ENCODE results near the gene CHMP5. TPM values are rescaled to one million over a fixed set of nuclear protein-coding genes. Genes with fewer than 3 reads are reported as not detected.

CHMP5 gene
- polyA plus RNA-seq, 1 donor from 2014 or later: 286 TPM

DNA sequence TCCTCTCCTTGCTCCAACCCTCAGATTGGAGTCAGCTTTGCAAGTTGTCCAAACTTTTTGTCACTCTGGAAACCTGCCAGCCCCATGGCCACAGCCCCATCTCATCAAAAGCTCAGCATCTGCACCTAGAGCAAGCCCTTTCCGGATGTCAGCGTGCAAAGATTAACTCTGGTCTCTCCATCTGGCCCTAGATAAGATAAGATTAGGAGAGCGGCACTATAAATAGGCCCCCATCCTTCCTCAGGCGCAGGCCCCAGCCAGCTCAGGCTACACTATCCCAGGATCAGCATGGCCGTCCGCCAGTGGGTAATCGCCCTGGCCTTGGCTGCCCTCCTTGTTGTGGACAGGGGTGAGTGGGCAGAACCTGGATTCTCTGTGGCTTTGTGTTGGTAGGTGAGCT, 24.9 kb upstream of the CHMP5 start, which contains the start of gene SPINK4:
Gene SPINK4, plus strand, starts transcription at position 247 of the 400 bp plus-strand sequence. Its CDS starts 42 bp downstream, at position 289.
- H3F3A ChIP-seq (ENCODE audit: insufficient read depth, low read length, poor library complexity, severe bottlenecking): no peaks in the 10 kb centered on the region
- H3K9me3 ChIP-seq (ENCODE audit: low read length): no peaks in the 10 kb centered on the region
- H3K4me3 ChIP-seq (ENCODE audit: low read length): no peak within 1 kb of the TSS
- H3K79me2 ChIP-seq (replicated peaks; ENCODE audit: insufficient read depth, low read length): no peaks in the 10 kb centered on the region
- H3K9me2 ChIP-seq (ENCODE audit: insufficient read depth, low read length): no peaks in the 10 kb centered on the region
- TF ChIP-seq TAF1 (IDR thresholded peaks at IDR 0.05; ENCODE audit: low read depth) (no peak), MXI1 (conservative IDR thresholded peaks at IDR 0.05; ENCODE audit: poor library complexity, severe bottlenecking) (no peak), SMC3 (conservative IDR thresholded peaks at IDR 0.05; ENCODE audit: poor library complexity) (no peak), RAD21 (conservative IDR thresholded peaks at IDR 0.05) (no peak), POLR2AphosphoS5 (IDR thresholded peaks at IDR 0.05) (no peak), EZH2 (IDR thresholded peaks at IDR 0.05; ENCODE audit: borderline replicate concordance, insufficient read depth, low read length, poor library complexity, severe bottlenecking) (no peak), EP300 (conservative IDR thresholded peaks at IDR 0.05; ENCODE audit: poor library complexity, severe bottlenecking) (no peak)
- TF ChIP-seq, protein P1, sequence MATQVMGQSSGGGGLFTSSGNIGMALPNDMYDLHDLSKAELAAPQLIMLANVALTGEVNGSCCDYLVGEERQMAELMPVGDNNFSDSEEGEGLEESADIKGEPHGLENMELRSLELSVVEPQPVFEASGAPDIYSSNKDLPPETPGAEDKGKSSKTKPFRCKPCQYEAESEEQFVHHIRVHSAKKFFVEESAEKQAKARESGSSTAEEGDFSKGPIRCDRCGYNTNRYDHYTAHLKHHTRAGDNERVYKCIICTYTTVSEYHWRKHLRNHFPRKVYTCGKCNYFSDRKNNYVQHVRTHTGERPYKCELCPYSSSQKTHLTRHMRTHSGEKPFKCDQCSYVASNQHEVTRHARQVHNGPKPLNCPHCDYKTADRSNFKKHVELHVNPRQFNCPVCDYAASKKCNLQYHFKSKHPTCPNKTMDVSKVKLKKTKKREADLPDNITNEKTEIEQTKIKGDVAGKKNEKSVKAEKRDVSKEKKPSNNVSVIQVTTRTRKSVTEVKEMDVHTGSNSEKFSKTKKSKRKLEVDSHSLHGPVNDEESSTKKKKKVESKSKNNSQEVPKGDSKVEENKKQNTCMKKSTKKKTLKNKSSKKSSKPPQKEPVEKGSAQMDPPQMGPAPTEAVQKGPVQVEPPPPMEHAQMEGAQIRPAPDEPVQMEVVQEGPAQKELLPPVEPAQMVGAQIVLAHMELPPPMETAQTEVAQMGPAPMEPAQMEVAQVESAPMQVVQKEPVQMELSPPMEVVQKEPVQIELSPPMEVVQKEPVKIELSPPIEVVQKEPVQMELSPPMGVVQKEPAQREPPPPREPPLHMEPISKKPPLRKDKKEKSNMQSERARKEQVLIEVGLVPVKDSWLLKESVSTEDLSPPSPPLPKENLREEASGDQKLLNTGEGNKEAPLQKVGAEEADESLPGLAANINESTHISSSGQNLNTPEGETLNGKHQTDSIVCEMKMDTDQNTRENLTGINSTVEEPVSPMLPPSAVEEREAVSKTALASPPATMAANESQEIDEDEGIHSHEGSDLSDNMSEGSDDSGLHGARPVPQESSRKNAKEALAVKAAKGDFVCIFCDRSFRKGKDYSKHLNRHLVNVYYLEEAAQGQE (IDR thresholded peaks at IDR 0.05; ENCODE audit: borderline replicate concordance): no peak
- TF ChIP-seq, protein P2, sequence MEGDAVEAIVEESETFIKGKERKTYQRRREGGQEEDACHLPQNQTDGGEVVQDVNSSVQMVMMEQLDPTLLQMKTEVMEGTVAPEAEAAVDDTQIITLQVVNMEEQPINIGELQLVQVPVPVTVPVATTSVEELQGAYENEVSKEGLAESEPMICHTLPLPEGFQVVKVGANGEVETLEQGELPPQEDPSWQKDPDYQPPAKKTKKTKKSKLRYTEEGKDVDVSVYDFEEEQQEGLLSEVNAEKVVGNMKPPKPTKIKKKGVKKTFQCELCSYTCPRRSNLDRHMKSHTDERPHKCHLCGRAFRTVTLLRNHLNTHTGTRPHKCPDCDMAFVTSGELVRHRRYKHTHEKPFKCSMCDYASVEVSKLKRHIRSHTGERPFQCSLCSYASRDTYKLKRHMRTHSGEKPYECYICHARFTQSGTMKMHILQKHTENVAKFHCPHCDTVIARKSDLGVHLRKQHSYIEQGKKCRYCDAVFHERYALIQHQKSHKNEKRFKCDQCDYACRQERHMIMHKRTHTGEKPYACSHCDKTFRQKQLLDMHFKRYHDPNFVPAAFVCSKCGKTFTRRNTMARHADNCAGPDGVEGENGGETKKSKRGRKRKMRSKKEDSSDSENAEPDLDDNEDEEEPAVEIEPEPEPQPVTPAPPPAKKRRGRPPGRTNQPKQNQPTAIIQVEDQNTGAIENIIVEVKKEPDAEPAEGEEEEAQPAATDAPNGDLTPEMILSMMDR (IDR thresholded peaks at IDR 0.05; ENCODE audit: poor library complexity, severe bottlenecking): no peak
- H3K36me3 ChIP-seq (ENCODE audit: insufficient read depth, low read length): no peaks in the 10 kb centered on the region
- H2AFZ ChIP-seq (ENCODE audit: low read depth, low read length): no peak within 1 kb of the TSS
- H3K27me3 ChIP-seq (ENCODE audit: insufficient read depth, low read depth, low read length): no peaks in the 10 kb centered on the region
- H3K27ac ChIP-seq (ENCODE audit: low read length): no peak within 1 kb of the TSS
- no peaks in the 10 kb centered on the region for H4K20me1 ChIP-seq (ENCODE audit: insufficient read depth)
- no peak within 1 kb of the TSS for H3K4me2 ChIP-seq (ENCODE audit: low read length)
- H3K9ac ChIP-seq (ENCODE audit: low read length): no peak within 1 kb of the TSS

DNA sequence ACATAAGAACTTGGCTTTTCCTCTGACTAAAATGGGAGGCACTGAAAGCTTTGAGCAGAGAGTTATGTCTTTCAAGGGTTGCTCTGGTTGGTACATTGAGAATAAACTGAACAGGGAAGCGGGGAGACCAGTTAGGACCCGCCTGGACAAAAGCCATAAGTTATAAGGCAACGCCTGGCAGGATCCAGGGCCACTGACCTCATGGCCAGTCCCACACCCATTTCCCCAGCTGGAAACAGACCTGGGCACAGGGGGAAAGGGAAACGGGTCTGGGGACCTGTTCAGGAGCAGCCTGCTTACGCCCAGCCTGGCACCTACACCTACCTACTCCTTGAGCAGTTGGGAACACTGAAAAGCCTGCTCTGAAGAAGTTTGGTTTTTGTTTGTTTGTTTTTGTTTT, 23.6 kb upstream of the CHMP5 start:
- H3F3A ChIP-seq (ENCODE audit: insufficient read depth, low read length, poor library complexity, severe bottlenecking): no peaks in the 10 kb centered on the region
- no peaks in the 10 kb centered on the region for H3K9me2 ChIP-seq (ENCODE audit: insufficient read depth, low read length)
- H3K27ac ChIP-seq (ENCODE audit: low read length): no peak overlapping the region
- H3K79me2 ChIP-seq (replicated peaks; ENCODE audit: insufficient read depth, low read length): no peaks in the 10 kb centered on the region
- TF ChIP-seq TAF1 (IDR thresholded peaks at IDR 0.05; ENCODE audit: low read depth): no peak
- no peak for TF ChIP-seq POLR2AphosphoS5 (IDR thresholded peaks at IDR 0.05)
- TF ChIP-seq EP300 (conservative IDR thresholded peaks at IDR 0.05; ENCODE audit: poor library complexity, severe bottlenecking): no peak
- TF ChIP-seq, protein P1 (IDR thresholded peaks at IDR 0.05; ENCODE audit: borderline replicate concordance): no peak
- TF ChIP-seq RAD21 (conservative IDR thresholded peaks at IDR 0.05): no peak
- H3K27me3 ChIP-seq (ENCODE audit: insufficient read depth, low read depth, low read length): no peaks in the 10 kb centered on the region
- no peaks in the 10 kb centered on the region for H3K9me3 ChIP-seq (ENCODE audit: low read length)
- H3K4me2 ChIP-seq (ENCODE audit: low read length): no peak overlapping the region
- H3K4me3 ChIP-seq (ENCODE audit: low read length): no peak overlapping the region
- H2AFZ ChIP-seq (ENCODE audit: low read depth, low read length): no peak overlapping the region
- H3K9ac ChIP-seq (ENCODE audit: low read length): no peak overlapping the region
- no peaks in the 10 kb centered on the region for H3K36me3 ChIP-seq (ENCODE audit: insufficient read depth, low read length)
- no peaks in the 10 kb centered on the region for H4K20me1 ChIP-seq (ENCODE audit: insufficient read depth)
